ENCODE results near the gene LENG1. TPM values are rescaled to one million over a fixed set of nuclear protein-coding genes. Genes with fewer than 3 reads are reported as not detected.
A peak's percentile ranks its signal among the peaks of the same experiment; 100 is the strongest.
"Not testable (repeated sequence)": the region's sequence is repeated elsewhere in the genome, so short reads cannot be mapped to it uniquely, and the experiment has no call there.

The LENG1 gene
- total and polyA plus RNA-seq, 2 experiments from 2014 or later, result 8.4 to 15.0 TPM

GRCh38 chr19:54199401-54199800, 39.9 kb upstream of the LENG1 start:
- Histone ChIP-seq H3K9me3 (ENCODE audit: low read depth) (no peaks in the 10 kb centered on the region), H3K4me1 (ENCODE audit: insufficient read depth) (peaks cover 25% of the 10 kb centered on the region), H3K36me3 (replicated peaks; ENCODE audit: insufficient read depth, low read depth) (peaks cover 4% of the 10 kb centered on the region), H2AFZ (no peak overlapping the region), H3K4me3 (no peak overlapping the region), H3K79me2 (peaks cover 37% of the 10 kb centered on the region), H3K27me3 (no peaks in the 10 kb centered on the region), H3K9me2 (replicated peaks; ENCODE audit: insufficient read depth) (no peaks in the 10 kb centered on the region), H3K4me2 (no peak overlapping the region), H3K27ac (peak overlapping the region; percentile 97), H4K20me1 (ENCODE audit: insufficient read depth, poor library complexity, severe bottlenecking) (peaks cover 34% of the 10 kb centered on the region)
- 91% methylated on average over 16 of the region's 16 CpGs for WGBS (ENCODE audit: low lambda C conversion rate, missing lambda C conversion rate)
- DNase-seq (ENCODE audit: low spot score), result no peak
- TF ChIP-seq CTCF (IDR thresholded peaks at IDR 0.05; ENCODE audit: poor library complexity) (no peak), EZH2phosphoT487 (IDR thresholded peaks at IDR 0.05; ENCODE audit: low read depth, severe bottlenecking, unreplicated experiment) (no peak), EZH2 (IDR thresholded peaks at IDR 0.05; ENCODE audit: borderline replicate concordance) (no peak)

- Histone ChIP-seq H3K27me3 (no peaks in the 10 kb centered on the region), H3K9me2 (replicated peaks; ENCODE audit: insufficient read depth) (no peaks in the 10 kb centered on the region), H2AFZ (no peak overlapping the region), H4K20me1 (ENCODE audit: insufficient read depth, poor library complexity, severe bottlenecking) (peaks cover 11% of the 10 kb centered on the region), H3K4me2 (no peak overlapping the region), H3K79me2 (peaks cover 36% of the 10 kb centered on the region), H3K27ac (no peak overlapping the region), H3K36me3 (replicated peaks; ENCODE audit: insufficient read depth, low read depth) (no peaks in the 10 kb centered on the region), H3K4me1 (ENCODE audit: insufficient read depth) (peaks cover 10% of the 10 kb centered on the region), H3K9me3 (ENCODE audit: low read depth) (no peaks in the 10 kb centered on the region), H3K4me3 (no peak overlapping the region)
- WGBS (ENCODE audit: low lambda C conversion rate, missing lambda C conversion rate), result 91% methylated on average over 3 of the region's 3 CpGs
- TF ChIP-seq CTCF (IDR thresholded peaks at IDR 0.05; ENCODE audit: poor library complexity), result no peak
- TF ChIP-seq EZH2 (IDR thresholded peaks at IDR 0.05; ENCODE audit: borderline replicate concordance), result no peak
- no peak for TF ChIP-seq EZH2phosphoT487 (IDR thresholded peaks at IDR 0.05; ENCODE audit: low read depth, severe bottlenecking, unreplicated experiment)
- DNase-seq (ENCODE audit: low spot score), result no peak
Observed at GRCh38 chr19:54197121-54197520, 37.6 kb upstream of the LENG1 start.

- peaks cover 5% of the 10 kb centered on the region for H4K20me1 ChIP-seq (ENCODE audit: insufficient read depth, poor library complexity, severe bottlenecking)
- TF ChIP-seq EZH2 (IDR thresholded peaks at IDR 0.05; ENCODE audit: borderline replicate concordance) (no peak), CTCF (IDR thresholded peaks at IDR 0.05; ENCODE audit: poor library complexity) (no peak), EZH2phosphoT487 (IDR thresholded peaks at IDR 0.05; ENCODE audit: low read depth, severe bottlenecking, unreplicated experiment) (no peak)
- H3K9me2 ChIP-seq (replicated peaks; ENCODE audit: insufficient read depth), result no peaks in the 10 kb centered on the region
- no peak overlapping the region for H3K4me2 ChIP-seq
- DNase-seq (ENCODE audit: low spot score), result no peak
- no peaks in the 10 kb centered on the region for H3K27me3 ChIP-seq
- H3K79me2 ChIP-seq, result peaks cover 32% of the 10 kb centered on the region
- no peak overlapping the region for H3K27ac ChIP-seq
- WGBS (ENCODE audit: low lambda C conversion rate, missing lambda C conversion rate), result 96% methylated on average over 7 of the region's 7 CpGs
- no peaks in the 10 kb centered on the region for H3K36me3 ChIP-seq (replicated peaks; ENCODE audit: insufficient read depth, low read depth)
- H2AFZ ChIP-seq, result no peak overlapping the region
- H3K4me1 ChIP-seq (ENCODE audit: insufficient read depth), result peaks cover 10% of the 10 kb centered on the region
- no peaks in the 10 kb centered on the region for H3K9me3 ChIP-seq (ENCODE audit: low read depth)
- no peak overlapping the region for H3K4me3 ChIP-seq
Observed at GRCh38 chr19:54196536-54196935, 37.0 kb upstream of the LENG1 start.

- Histone ChIP-seq H3K79me2 (peaks cover 24% of the 10 kb centered on the region), H3K4me1 (ENCODE audit: insufficient read depth) (peaks cover 10% of the 10 kb centered on the region)
- H3K27ac ChIP-seq; H3K9me2 ChIP-seq (replicated peaks; ENCODE audit: insufficient read depth); H4K20me1 ChIP-seq (ENCODE audit: insufficient read depth, poor library complexity, severe bottlenecking); H3K27me3 ChIP-seq; H3K4me3 ChIP-seq; DNase-seq (ENCODE audit: low spot score); H3K36me3 ChIP-seq (replicated peaks; ENCODE audit: insufficient read depth, low read depth); H2AFZ ChIP-seq; H3K4me2 ChIP-seq; H3K9me3 ChIP-seq (ENCODE audit: low read depth): not testable (repeated sequence)
- 97% methylated on average over 12 of the region's 12 CpGs for WGBS (ENCODE audit: low lambda C conversion rate, missing lambda C conversion rate)
Observed at GRCh38 chr19:54194463-54194862, 34.9 kb upstream of the LENG1 start.

All from hepatocyte (in vitro differentiated cells).